Measurements from ENCODE around the gene DNAJC5G.

The DNAJC5G gene

DNA sequence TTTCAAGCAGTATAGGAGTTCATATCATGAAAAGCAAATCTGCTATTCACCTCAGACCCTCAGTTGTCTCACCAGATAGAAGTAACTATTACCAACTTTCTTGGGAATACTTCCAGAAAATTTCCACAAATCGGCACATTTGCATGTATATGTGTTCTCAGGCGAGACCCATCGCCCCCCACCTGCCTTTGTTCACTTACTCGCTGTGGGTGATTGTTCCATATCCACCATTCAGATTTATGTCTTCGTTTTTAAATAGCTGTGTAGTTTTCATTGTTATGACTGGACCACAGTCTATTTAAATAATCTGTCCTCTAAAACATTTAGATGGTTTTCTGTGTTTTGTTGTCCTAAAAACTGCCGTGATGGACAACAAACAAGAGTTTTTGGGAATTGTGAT, 10.2 kb downstream of the DNAJC5G start:
- CTCF ChIA-PET: no interaction called here
- POLR2A ChIA-PET (ENCODE audit: low non-redundant PET): no interaction called here
- TF ChIP-seq, protein P1, sequence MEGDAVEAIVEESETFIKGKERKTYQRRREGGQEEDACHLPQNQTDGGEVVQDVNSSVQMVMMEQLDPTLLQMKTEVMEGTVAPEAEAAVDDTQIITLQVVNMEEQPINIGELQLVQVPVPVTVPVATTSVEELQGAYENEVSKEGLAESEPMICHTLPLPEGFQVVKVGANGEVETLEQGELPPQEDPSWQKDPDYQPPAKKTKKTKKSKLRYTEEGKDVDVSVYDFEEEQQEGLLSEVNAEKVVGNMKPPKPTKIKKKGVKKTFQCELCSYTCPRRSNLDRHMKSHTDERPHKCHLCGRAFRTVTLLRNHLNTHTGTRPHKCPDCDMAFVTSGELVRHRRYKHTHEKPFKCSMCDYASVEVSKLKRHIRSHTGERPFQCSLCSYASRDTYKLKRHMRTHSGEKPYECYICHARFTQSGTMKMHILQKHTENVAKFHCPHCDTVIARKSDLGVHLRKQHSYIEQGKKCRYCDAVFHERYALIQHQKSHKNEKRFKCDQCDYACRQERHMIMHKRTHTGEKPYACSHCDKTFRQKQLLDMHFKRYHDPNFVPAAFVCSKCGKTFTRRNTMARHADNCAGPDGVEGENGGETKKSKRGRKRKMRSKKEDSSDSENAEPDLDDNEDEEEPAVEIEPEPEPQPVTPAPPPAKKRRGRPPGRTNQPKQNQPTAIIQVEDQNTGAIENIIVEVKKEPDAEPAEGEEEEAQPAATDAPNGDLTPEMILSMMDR (conservative IDR thresholded peaks at IDR 0.05; ENCODE audit: low read depth): no peak

DNA sequence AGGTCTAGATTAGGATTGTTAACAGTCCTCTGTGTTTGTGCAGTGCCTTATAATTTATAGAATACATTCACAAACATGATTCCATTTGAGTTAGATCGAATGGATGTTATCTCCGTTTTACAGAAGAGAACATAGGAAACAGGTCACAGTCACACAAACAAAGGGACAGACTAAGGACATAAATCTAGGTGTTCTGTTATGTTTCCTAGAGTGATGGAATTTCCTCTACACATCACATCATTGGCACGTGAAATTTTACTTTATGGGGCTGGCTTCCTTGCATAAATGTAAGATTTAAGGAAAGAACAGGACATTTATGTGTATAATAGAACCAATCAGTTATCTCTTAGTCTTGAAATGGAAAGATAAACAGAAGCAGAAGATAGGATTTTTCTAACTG, 13.4 kb downstream of the DNAJC5G start:
- no peak overlapping the region for H3K27ac ChIP-seq
- ChIA-PET POLR2A (ENCODE audit: low non-redundant PET) (no interaction called here), CTCF (interaction anchor here (0.9 kb wide), 1 partner anchor 9 kb away, joined by 5 read pairs; no protein-coding TSS in a partner anchor)
- DNase-seq (ENCODE audit: low spot score): no peak
- TF ChIP-seq, protein P1 (conservative IDR thresholded peaks at IDR 0.05; ENCODE audit: low read depth): no peak

More for the DNA sequence above, 10.2 kb downstream of the DNAJC5G start:
- no peak overlapping the region for H3K27ac ChIP-seq
- no peak for DNase-seq (ENCODE audit: low spot score)

DNA sequence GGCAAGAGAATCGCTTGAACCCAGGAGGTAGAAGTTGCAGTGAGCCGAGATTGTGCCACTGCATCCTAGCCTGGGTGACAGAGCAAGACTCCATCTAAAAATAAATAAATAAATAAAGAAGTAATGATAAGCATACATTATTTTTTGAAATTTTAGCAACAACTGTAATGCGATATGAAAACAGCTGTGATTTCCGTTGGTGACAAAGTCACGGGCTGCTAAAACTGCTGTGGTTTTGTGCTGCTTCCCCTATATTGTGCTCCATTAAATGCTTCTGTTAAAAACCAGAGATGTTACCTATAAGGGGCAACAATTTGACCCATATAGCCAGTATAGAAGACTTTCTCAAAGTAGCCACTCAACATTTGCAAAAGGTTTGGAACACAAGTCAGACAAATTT, 15.3 kb downstream of the DNAJC5G start:
- TF ChIP-seq, protein P1 (conservative IDR thresholded peaks at IDR 0.05; ENCODE audit: low read depth): no peak
- H3K27ac ChIP-seq: no peak overlapping the region
- DNase-seq (ENCODE audit: low spot score): no peak
- CTCF ChIA-PET: no interaction called here
- POLR2A ChIA-PET (ENCODE audit: low non-redundant PET): no interaction called here

DNA sequence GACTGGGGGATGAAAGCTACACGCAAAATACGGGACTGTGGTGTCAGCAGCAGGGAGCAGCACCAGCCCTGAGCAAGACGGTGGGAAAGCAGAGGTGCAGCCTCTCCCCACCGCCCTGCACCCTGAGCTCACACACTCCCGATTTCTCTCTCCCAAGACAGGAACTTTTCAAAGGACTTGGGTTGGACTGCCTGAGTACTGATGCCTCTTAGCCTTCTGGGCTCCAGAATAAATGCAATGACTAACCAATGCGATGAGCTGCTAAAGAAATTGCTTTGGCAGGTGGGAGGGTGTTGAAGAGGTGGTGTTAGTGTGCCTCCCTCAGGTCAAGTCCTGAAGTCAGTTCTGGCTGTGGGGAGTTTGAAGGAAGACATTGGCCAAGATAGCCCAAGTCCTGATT, 16.6 kb downstream of the DNAJC5G start:
- no peak for DNase-seq (ENCODE audit: low spot score)
- CTCF ChIA-PET: interaction anchor here (0.6 to 2.3 kb wide), 4 partner anchors 11 to 840 kb away, joined by 3 to 12 read pairs (median 7); no protein-coding TSS in a partner anchor
- TF ChIP-seq, protein P1 (conservative IDR thresholded peaks at IDR 0.05; ENCODE audit: low read depth): no peak
- POLR2A ChIA-PET (ENCODE audit: low non-redundant PET): no interaction called here
- no peak overlapping the region for H3K27ac ChIP-seq

DNA sequence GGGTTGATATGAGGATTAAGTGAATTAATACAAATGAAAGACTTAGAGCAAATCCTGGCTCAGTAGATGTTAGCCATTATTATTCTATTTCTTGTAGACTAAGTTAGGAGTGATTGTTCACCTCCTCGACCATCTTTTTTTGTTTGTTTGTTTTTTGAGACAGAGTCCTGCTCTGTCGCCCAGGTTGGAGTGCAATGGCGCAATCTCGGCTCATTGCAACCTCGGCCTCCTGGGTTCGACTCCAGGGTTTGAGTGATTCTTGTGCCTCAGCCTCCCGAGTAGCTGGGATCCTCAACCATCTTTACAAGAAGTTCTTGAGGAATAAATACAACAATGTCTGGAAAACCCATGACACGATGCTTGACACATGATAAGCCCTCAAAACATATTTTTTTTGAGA, 19.7 kb downstream of the DNAJC5G start:
- POLR2A ChIA-PET (ENCODE audit: low non-redundant PET): no interaction called here
- TF ChIP-seq, protein P1 (conservative IDR thresholded peaks at IDR 0.05; ENCODE audit: low read depth): no peak
- DNase-seq (ENCODE audit: low spot score): no peak
- H3K27ac ChIP-seq: no peak overlapping the region
- CTCF ChIA-PET: no interaction called here

DNA sequence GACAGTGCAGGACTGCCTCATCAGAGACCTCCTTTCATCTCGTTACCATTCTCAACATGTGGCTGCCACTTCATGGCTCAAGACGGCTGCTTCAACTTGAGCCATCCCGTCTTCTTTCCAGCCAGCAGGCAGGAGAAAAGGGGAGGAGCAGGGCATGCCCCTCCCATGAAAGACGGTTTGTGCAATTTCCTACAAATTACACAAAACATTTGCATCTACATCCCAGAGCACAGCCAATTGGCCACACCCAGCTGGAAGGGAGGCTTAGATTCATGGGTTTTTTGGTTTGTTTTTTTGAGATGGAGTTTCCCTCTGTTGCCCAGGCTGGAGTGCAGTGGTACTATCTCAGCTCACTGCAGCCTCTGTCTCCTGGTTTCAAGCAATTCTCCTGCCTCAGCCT, 21.2 kb downstream of the DNAJC5G start:
- H3K27ac ChIP-seq: no peak overlapping the region
- DNase-seq (ENCODE audit: low spot score): no peak
- TF ChIP-seq, protein P1 (conservative IDR thresholded peaks at IDR 0.05; ENCODE audit: low read depth): no peak
- CTCF ChIA-PET: interaction anchor here (0.6 kb wide), 1 partner anchor 66 kb away, joined by 3 read pairs; no protein-coding TSS in a partner anchor
- POLR2A ChIA-PET (ENCODE audit: low non-redundant PET): no interaction called here

DNA sequence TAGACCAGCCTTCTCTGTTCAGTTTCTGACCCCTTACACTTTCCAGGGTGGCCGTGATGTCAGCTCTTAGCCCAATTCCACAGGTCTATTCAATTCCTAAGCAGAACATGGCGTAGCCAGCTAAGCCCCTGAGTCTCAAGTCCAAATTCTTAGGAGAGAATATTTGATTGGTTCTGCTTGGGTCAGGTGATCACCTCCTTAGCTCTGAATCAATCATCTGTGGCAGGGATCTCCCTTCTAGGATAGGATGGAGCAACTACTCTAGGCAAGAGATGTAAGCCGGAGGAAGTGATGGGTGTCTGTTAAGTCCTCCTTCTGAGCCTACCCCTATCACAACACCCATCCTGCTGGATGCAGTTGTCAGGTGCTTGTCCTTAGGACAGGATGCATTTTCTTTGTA, 22.0 kb downstream of the DNAJC5G start:
- no peak overlapping the region for H3K27ac ChIP-seq
- TF ChIP-seq, protein P1 (conservative IDR thresholded peaks at IDR 0.05; ENCODE audit: low read depth): no peak
- no peak for DNase-seq (ENCODE audit: low spot score)
- CTCF ChIA-PET: interaction anchor here (0.7 kb wide), 2 partner anchors 18 to 173 kb away, joined by 3 read pairs; no protein-coding TSS in a partner anchor
- POLR2A ChIA-PET (ENCODE audit: low non-redundant PET): no interaction called here

Data from RWPE1 (cell line).